ENCODE measurements around the gene MMEL1. TPM values are rescaled to one million over a fixed set of nuclear protein-coding genes. Genes with fewer than 3 reads are reported as not detected.
A peak's percentile ranks its signal among the peaks of the same experiment; 100 is the strongest.

Gene MMEL1
- total RNA-seq, 1 experiment from 2014 or later: not detected

DNA sequence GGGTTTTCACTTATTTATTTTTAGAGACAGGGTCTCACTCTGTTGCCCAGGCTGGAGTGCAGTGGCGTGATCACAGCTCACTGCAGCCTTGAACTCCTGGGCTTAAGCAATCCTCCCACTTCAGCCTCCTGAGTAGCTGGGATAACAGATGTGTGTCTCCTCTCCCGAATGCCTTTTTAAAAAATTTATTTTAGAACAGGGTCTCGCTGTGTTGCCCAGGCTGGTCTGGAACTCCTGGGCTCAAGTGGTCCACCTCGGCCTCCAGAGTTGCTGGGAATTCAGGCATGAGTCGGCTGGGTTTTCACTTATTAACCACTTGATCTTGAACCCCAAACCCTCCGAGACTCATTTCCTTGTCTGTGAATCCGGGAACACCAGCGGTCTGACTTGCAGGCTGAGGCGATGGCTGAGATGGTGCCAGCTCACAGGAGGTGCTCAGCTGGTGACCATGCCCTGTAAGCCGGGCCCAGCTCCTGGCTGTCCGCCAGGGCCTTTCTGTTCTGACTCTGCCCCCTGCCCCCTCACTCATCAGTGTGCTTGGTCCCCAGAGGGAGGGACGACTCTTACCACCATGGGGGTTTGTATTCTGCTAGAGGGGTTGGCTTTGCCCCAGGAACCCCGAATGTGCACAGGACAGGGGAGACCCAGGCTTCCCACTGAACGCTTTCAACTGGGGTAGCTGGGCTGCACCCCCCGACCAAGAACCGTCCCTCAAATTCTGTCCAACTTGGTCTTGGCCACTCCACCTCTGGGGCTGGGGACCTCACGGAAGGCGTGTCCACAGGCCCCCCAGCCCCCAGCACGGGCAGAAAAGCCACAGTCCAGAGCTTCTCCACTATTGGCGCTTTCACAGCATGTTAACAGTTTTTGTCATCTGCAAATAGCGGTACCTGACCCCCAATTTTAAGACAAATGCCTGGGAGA lies 22.5 kb downstream of the MMEL1 start:
- Mint-ChIP-seq H3K4me1 (no peaks in the 10 kb centered on the region), H3K27ac (no peak overlapping the region), H3K9me3 (peaks cover 33% of the 10 kb centered on the region), H3K27me3 (ENCODE audit: low read depth) (peaks cover 4% of the 10 kb centered on the region), H3K36me3 (peaks cover 12% of the 10 kb centered on the region), H3K4me3 (no peak overlapping the region)
- ATAC-seq (no peak), DNase-seq (ENCODE audit: low spot score) (no peak)
- ChIA-PET CTCF (interaction anchor here (1.0 to 1.1 kb wide), 2 partner anchors 62 to 177 kb away, joined by 3 read pairs; no protein-coding TSS in a partner anchor), POLR2A (no interaction called here)
- TF ChIP-seq CREB1 (CRISPR knock-in tag; IDR thresholded peaks at IDR 0.05) (no peak), SOX15 (CRISPR knock-in tag; IDR thresholded peaks at IDR 0.05) (no peak), ZBTB21 (CRISPR knock-in tag; IDR thresholded peaks at IDR 0.05; ENCODE audit: borderline replicate concordance) (no peak)
- TF ChIP-seq, protein P1, sequence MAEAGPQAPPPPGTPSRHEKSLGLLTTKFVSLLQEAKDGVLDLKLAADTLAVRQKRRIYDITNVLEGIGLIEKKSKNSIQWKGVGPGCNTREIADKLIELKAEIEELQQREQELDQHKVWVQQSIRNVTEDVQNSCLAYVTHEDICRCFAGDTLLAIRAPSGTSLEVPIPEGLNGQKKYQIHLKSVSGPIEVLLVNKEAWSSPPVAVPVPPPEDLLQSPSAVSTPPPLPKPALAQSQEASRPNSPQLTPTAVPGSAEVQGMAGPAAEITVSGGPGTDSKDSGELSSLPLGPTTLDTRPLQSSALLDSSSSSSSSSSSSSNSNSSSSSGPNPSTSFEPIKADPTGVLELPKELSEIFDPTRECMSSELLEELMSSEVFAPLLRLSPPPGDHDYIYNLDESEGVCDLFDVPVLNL (CRISPR knock-in tag; IDR thresholded peaks at IDR 0.05; ENCODE audit: borderline replicate concordance, low read depth): no peak

DNA sequence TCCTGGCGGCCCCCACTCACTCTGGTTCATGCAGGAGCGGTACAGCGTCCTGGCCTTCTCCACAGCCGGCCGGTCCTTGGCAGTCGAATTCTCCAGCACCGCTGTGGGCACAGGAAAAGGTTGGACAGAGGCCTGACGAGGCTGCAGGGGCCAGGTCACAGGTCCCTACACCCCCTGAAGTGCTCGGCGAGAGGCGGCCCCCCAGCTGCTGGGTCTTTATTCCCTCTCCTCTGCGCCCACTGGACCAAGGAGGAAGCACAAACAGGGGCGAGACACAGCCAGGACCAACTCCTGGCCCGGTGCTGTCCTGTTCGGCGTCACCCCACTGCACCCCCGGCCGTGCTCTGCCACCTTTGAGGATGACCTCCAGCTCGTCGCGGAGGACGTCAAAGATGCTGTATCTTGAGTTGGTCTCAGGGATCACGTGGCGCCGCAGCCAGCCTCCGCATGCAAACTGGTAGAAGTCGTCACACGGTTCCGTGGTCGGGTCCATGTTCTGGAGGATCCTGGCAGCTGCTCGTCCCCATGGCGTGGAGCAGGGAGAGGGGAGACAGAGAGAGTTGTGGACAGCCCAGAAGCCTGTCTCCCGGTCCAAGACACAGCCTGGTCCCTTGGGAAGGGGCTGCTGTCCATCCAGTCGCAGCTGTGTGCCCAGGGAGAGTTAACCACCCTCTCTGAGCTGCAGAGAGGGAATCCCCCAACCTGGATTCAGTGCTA lies 23.3 kb downstream of the MMEL1 start:
- H3K4me3 Mint-ChIP-seq: no peak overlapping the region
- CTCF ChIA-PET: interaction anchor here (1.1 kb wide), 1 partner anchor 178 kb away, joined by 3 read pairs; no protein-coding TSS in a partner anchor
- no peak for TF ChIP-seq KAT7 (CRISPR knock-in tag; IDR thresholded peaks at IDR 0.05; ENCODE audit: borderline replicate concordance)
- TF ChIP-seq, protein P2, sequence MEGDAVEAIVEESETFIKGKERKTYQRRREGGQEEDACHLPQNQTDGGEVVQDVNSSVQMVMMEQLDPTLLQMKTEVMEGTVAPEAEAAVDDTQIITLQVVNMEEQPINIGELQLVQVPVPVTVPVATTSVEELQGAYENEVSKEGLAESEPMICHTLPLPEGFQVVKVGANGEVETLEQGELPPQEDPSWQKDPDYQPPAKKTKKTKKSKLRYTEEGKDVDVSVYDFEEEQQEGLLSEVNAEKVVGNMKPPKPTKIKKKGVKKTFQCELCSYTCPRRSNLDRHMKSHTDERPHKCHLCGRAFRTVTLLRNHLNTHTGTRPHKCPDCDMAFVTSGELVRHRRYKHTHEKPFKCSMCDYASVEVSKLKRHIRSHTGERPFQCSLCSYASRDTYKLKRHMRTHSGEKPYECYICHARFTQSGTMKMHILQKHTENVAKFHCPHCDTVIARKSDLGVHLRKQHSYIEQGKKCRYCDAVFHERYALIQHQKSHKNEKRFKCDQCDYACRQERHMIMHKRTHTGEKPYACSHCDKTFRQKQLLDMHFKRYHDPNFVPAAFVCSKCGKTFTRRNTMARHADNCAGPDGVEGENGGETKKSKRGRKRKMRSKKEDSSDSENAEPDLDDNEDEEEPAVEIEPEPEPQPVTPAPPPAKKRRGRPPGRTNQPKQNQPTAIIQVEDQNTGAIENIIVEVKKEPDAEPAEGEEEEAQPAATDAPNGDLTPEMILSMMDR (IDR thresholded peaks at IDR 0.05): no peak
- H3K4me1 Mint-ChIP-seq: no peaks in the 10 kb centered on the region
- peak; percentile 9 for DNase-seq (ENCODE audit: low spot score)
- peaks cover 9% of the 10 kb centered on the region for H3K36me3 Mint-ChIP-seq
- no peak overlapping the region for H3K27ac Mint-ChIP-seq
- POLR2A ChIA-PET: no interaction called here
- no peaks in the 10 kb centered on the region; the same call in 1 of the 2 replicates for H3K27me3 Mint-ChIP-seq (ENCODE audit: low read depth)
- H3K9me3 Mint-ChIP-seq: peaks cover 26% of the 10 kb centered on the region
- no peak for ATAC-seq

DNA sequence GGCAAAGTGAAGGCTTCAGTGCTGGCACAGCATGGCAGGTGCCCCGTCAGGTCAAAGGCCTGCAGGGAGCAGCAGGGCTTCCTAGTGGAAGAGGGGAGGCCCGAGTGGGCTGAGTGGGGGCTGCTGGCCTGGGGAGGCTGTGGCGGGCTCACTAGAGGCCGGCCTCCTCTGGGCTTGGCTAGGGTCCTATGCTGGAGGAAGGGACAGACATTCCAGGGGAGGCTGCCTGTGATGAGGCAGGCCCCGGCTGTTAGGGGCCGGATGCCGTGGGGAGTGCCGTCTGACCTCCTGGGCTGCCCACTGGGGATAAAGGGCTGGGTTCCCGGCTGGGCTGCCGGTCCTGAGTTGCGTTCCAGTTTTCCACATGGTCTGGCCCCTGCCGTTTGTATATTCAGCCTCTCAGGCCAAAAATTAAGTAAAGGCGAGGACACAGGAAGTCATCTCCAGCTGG lies 25.1 kb downstream of the MMEL1 start:
- H3K27ac Mint-ChIP-seq: no peak overlapping the region
- no peak for ATAC-seq
- peaks cover 9% of the 10 kb centered on the region for H3K9me3 Mint-ChIP-seq
- H3K36me3 Mint-ChIP-seq: peaks cover 5% of the 10 kb centered on the region
- POLR2A ChIA-PET: no interaction called here
- no peaks in the 10 kb centered on the region for H3K27me3 Mint-ChIP-seq (ENCODE audit: low read depth)
- CTCF ChIA-PET: no interaction called here
- TF ChIP-seq FOXP1 (CRISPR knock-in tag; IDR thresholded peaks at IDR 0.05; ENCODE audit: borderline replicate concordance): no peak
- no peaks in the 10 kb centered on the region for H3K4me1 Mint-ChIP-seq
- no peak overlapping the region for H3K4me3 Mint-ChIP-seq
- DNase-seq (ENCODE audit: low spot score): no peak

DNA sequence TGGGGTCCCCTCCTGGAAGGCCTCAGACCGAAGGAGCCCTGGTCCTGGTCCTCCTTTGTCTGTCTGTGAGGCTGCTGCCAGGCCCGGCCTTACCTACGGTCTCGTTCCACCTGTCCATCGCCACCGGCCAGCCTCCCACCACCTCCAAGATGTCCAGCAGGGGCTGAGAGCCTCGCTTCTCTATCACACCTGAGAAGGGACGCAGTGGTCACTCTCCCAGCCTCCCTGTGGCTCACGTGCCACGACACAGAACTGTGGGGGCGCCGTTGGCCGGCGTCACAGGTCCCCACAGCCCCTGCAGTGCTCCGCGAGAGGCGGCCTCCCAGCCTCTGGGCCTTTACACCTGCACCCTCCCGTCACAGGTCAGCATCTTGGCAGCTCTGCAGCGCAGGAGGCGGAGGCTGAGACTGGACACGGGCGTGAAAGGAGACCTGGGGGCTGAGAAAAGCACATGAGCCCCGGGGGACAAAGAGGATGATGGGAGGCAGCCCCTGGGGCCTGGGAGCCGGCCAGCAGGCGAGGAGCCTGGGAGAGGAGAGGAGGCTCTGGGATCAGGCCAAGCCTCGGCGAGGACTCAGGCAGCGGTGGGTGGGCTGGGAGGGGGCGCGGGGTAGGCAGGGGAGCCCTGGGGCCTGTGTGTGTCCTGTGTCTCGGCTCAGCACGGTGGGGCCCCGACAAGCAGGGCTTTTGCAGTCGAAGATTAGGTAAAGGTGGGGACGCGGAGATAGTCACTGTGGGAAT lies 25.8 kb downstream of the MMEL1 start:
- POLR2A ChIA-PET: no interaction called here
- DNase-seq (ENCODE audit: low spot score) (peak; percentile 8), ATAC-seq (no peak)
- H3K9me3 Mint-ChIP-seq: peaks cover 6% of the 10 kb centered on the region
- no peaks in the 10 kb centered on the region for H3K27me3 Mint-ChIP-seq (ENCODE audit: low read depth)
- H3K4me1 Mint-ChIP-seq: no peaks in the 10 kb centered on the region
- H3K36me3 Mint-ChIP-seq: peaks cover 5% of the 10 kb centered on the region
- no peak overlapping the region for H3K4me3 Mint-ChIP-seq
- H3K27ac Mint-ChIP-seq: no peak overlapping the region
- CTCF ChIA-PET: no interaction called here
- TF ChIP-seq, protein P3, sequence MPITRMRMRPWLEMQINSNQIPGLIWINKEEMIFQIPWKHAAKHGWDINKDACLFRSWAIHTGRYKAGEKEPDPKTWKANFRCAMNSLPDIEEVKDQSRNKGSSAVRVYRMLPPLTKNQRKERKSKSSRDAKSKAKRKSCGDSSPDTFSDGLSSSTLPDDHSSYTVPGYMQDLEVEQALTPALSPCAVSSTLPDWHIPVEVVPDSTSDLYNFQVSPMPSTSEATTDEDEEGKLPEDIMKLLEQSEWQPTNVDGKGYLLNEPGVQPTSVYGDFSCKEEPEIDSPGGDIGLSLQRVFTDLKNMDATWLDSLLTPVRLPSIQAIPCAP (CRISPR knock-in tag; IDR thresholded peaks at IDR 0.05): no peak
- TF ChIP-seq CREM (CRISPR knock-in tag; IDR thresholded peaks at IDR 0.05) (no peak), FOXK1 (CRISPR knock-in tag; IDR thresholded peaks at IDR 0.05) (no peak), NFE2L1 (CRISPR knock-in tag; IDR thresholded peaks at IDR 0.05) (no peak)
- TF ChIP-seq, protein P4, sequence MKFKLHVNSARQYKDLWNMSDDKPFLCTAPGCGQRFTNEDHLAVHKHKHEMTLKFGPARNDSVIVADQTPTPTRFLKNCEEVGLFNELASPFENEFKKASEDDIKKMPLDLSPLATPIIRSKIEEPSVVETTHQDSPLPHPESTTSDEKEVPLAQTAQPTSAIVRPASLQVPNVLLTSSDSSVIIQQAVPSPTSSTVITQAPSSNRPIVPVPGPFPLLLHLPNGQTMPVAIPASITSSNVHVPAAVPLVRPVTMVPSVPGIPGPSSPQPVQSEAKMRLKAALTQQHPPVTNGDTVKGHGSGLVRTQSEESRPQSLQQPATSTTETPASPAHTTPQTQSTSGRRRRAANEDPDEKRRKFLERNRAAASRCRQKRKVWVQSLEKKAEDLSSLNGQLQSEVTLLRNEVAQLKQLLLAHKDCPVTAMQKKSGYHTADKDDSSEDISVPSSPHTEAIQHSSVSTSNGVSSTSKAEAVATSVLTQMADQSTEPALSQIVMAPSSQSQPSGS (CRISPR knock-in tag; IDR thresholded peaks at IDR 0.05; ENCODE audit: borderline replicate concordance, low read depth): no peak
- TF ChIP-seq, protein P5, sequence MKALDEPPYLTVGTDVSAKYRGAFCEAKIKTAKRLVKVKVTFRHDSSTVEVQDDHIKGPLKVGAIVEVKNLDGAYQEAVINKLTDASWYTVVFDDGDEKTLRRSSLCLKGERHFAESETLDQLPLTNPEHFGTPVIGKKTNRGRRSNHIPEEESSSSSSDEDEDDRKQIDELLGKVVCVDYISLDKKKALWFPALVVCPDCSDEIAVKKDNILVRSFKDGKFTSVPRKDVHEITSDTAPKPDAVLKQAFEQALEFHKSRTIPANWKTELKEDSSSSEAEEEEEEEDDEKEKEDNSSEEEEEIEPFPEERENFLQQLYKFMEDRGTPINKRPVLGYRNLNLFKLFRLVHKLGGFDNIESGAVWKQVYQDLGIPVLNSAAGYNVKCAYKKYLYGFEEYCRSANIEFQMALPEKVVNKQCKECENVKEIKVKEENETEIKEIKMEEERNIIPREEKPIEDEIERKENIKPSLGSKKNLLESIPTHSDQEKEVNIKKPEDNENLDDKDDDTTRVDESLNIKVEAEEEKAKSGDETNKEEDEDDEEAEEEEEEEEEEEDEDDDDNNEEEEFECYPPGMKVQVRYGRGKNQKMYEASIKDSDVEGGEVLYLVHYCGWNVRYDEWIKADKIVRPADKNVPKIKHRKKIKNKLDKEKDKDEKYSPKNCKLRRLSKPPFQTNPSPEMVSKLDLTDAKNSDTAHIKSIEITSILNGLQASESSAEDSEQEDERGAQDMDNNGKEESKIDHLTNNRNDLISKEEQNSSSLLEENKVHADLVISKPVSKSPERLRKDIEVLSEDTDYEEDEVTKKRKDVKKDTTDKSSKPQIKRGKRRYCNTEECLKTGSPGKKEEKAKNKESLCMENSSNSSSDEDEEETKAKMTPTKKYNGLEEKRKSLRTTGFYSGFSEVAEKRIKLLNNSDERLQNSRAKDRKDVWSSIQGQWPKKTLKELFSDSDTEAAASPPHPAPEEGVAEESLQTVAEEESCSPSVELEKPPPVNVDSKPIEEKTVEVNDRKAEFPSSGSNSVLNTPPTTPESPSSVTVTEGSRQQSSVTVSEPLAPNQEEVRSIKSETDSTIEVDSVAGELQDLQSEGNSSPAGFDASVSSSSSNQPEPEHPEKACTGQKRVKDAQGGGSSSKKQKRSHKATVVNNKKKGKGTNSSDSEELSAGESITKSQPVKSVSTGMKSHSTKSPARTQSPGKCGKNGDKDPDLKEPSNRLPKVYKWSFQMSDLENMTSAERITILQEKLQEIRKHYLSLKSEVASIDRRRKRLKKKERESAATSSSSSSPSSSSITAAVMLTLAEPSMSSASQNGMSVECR (CRISPR knock-in tag; IDR thresholded peaks at IDR 0.05; ENCODE audit: borderline replicate concordance): no peak
